ENCODE measurements around the gene ATP10A. TPM values are rescaled to one million over a fixed set of nuclear protein-coding genes. Genes with fewer than 3 reads are reported as not detected.

ATP10A gene
- total RNA-seq, 2 donors from 2014 or later, result 2.4 to 5.1 TPM

- DNase-seq (no peak), ATAC-seq (no peak)
- intact Hi-C loops (cut with DNase I), result no loop called here
Measured at GRCh38 chr15:25683911-25684310, 179.2 kb downstream of the ATP10A start.

GRCh38 chr15:25683415-25683814 is 179.7 kb downstream of the ATP10A start:
- DNase-seq (no peak), ATAC-seq (no peak)
- intact Hi-C loops (cut with DNase I), result no loop called here

- DNase-seq (peak; percentile 40), ATAC-seq (peak; percentile 13 to 73)
- intact Hi-C loops (cut with DNase I), result no loop called here
Measured at GRCh38 chr15:25682340-25682739, 180.8 kb downstream of the ATP10A start.

GRCh38 chr15:25680686-25681025 is 182.5 kb downstream of the ATP10A start:
- intact Hi-C loops (cut with DNase I), result no loop called here
- DNase-seq, result no peak
- ATAC-seq, result no peak

GRCh38 chr15:25679964-25680685 is 183.0 kb downstream of the ATP10A start:
- no peak for ATAC-seq
- no peak for DNase-seq
- intact Hi-C loops (cut with DNase I), result no loop called here

- intact Hi-C loops (cut with DNase I), result no loop called here
- DNase-seq, result no peak
- ATAC-seq, result no peak
Measured at GRCh38 chr15:25679492-25679891, 183.6 kb downstream of the ATP10A start.

- no peak for ATAC-seq
- intact Hi-C loops (cut with DNase I), result no loop called here
Measured at GRCh38 chr15:25678500-25678855, 184.6 kb downstream of the ATP10A start.

GRCh38 chr15:25677719-25678499 is 185.2 kb downstream of the ATP10A start:
- intact Hi-C loops (cut with DNase I), result no loop called here
- no peak for ATAC-seq
- DNase-seq, result no peak

More at GRCh38 chr15:25678500-25678855, 184.6 kb downstream of the ATP10A start:
- no peak for DNase-seq

GRCh38 chr15:25676070-25676469 is 187.1 kb downstream of the ATP10A start:
- ATAC-seq, result no peak
- no peak for DNase-seq
- intact Hi-C loops (cut with DNase I), result no loop called here

GRCh38 chr15:25675396-25675795 is 187.7 kb downstream of the ATP10A start:
- no peak for ATAC-seq
- intact Hi-C loops (cut with DNase I), result no loop called here

GRCh38 chr15:25674913-25675312 is 188.2 kb downstream of the ATP10A start:
- DNase-seq (peak; percentile 56), ATAC-seq (peak; percentile 45 to 75)
- intact Hi-C loops (cut with DNase I), result no loop called here

More at GRCh38 chr15:25675396-25675795, 187.7 kb downstream of the ATP10A start:
- no peak for DNase-seq

- DNase-seq (no peak), ATAC-seq (no peak)
- intact Hi-C loops (cut with DNase I), result no loop called here
Measured at GRCh38 chr15:25673972-25674371, 189.2 kb downstream of the ATP10A start.

GRCh38 chr15:25673351-25673750 is 189.8 kb downstream of the ATP10A start:
- ATAC-seq (no peak), DNase-seq (no peak)
- intact Hi-C loops (cut with DNase I), result no loop called here

- peak; percentile 9 to 24 for ATAC-seq
- intact Hi-C loops (cut with DNase I), result no loop called here
Measured at GRCh38 chr15:25671132-25671531, 192.0 kb downstream of the ATP10A start.

GRCh38 chr15:25670621-25671020 is 192.5 kb downstream of the ATP10A start:
- DNase-seq, result no peak
- no peak for ATAC-seq
- intact Hi-C loops (cut with DNase I), result no loop called here

More at GRCh38 chr15:25671132-25671531, 192.0 kb downstream of the ATP10A start:
- DNase-seq, result no peak

GRCh38 chr15:25670025-25670554 is 193.0 kb downstream of the ATP10A start:
- peak; percentile 67 for DNase-seq
- intact Hi-C loops (cut with DNase I), result no loop called here
- ATAC-seq, result peak; percentile 88 to 94

- ATAC-seq, result no peak
- DNase-seq, result no peak
- intact Hi-C loops (cut with DNase I), result no loop called here
Measured at GRCh38 chr15:25668901-25669300, 194.2 kb downstream of the ATP10A start.

GRCh38 chr15:25668236-25668795 is 194.8 kb downstream of the ATP10A start:
- no peak for DNase-seq
- intact Hi-C loops (cut with DNase I), result no loop called here
- ATAC-seq, result no peak

- intact Hi-C loops (cut with DNase I), result no loop called here
- ATAC-seq, result no peak
- DNase-seq, result no peak
Measured at GRCh38 chr15:25667829-25668228, 195.3 kb downstream of the ATP10A start.

- intact Hi-C loops (cut with DNase I), result no loop called here
- ATAC-seq (no peak), DNase-seq (no peak)
Measured at GRCh38 chr15:25665913-25666312, 197.2 kb downstream of the ATP10A start.
